CD4-positive, alpha-beta T cell treated with Interleukin-1 beta for 1 hour (primary cell): ENCODE data around the gene SEC22B.
"Not testable (repeated sequence)": the region's sequence is repeated elsewhere in the genome, so short reads cannot be mapped to it uniquely, and the experiment has no call there.

Source experiments
- DNase-seq, 2 donors: peaks; one replicate each; pipeline ENCODE4 v3.0.0-alpha.2; 2020 to 2022

SEC22B gene

DNA sequence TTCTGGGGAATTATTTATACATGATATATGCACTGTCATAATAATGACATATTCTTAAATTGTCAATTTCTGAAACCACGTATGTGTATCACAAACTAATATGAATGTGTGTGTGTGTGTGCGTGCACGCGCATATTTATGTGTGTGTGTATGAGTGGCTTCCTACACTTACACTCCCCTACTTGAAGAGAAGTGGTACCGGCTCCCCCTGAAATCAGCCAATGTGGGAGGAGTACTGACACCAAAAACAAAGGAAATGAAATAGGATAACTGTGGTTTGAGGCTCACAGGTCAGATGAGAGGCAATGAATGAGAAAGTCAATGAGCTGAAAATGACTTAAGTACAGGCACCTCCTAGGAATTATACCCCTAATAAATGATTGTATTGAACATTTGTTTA is 64.1 kb downstream of the SEC22B start:
- not testable (repeated sequence) for DNase-seq

GRCh38 chr1:120111771-120112170 is 64.5 kb downstream of the SEC22B start:
- DNase-seq: not testable (repeated sequence)

- DNase-seq: not testable (repeated sequence)
These were observed 65.3 kb downstream of the SEC22B start for GRCh38 chr1:120111008-120111407.

GRCh38 chr1:120109656-120110055 is 66.7 kb downstream of the SEC22B start:
- not testable (repeated sequence) for DNase-seq

- DNase-seq: not testable (repeated sequence)
These were observed 67.1 kb downstream of the SEC22B start for GRCh38 chr1:120109180-120109579.

- DNase-seq: not testable (repeated sequence)
These were observed 71.0 kb downstream of the SEC22B start for GRCh38 chr1:120105288-120105687.

GRCh38 chr1:120103768-120104167 is 72.6 kb downstream of the SEC22B start:
- DNase-seq: not testable (repeated sequence)

DNA sequence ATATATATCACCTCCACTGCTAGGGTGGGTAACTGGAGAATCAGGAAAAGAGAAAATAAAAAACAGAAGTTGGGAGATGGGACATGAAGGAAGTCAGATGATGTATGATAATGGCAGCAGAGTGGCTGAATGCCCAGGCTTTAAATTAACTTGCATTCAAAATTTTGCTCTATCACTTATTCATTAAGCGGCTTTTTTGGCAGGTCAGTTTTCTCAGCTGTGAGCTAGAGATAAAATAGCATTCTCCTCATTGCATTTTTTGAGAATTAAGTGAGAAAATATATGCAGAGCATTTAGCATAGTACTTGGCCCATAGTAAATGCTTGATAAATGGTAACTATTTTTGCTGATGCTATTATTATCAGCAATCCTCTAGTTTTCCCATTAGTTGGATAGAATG is 74.7 kb downstream of the SEC22B start:
- DNase-seq: not testable (repeated sequence)
